NCI-H82 treated with DMSO at 0.1 percent for 48 hours (cell line): ENCODE measurements around the gene CCDC146.
"Not testable (repeated sequence)": the region's sequence is repeated elsewhere in the genome, so short reads cannot be mapped to it uniquely, and the experiment has no call there.

Source experiments
- DNase-seq: peaks from one replicate; lab custom pipeline; 2025; ENCODE audit not compliant: unreplicated experiment; lab: John Stamatoyannopoulos, UW

The CCDC146 gene, protein sequence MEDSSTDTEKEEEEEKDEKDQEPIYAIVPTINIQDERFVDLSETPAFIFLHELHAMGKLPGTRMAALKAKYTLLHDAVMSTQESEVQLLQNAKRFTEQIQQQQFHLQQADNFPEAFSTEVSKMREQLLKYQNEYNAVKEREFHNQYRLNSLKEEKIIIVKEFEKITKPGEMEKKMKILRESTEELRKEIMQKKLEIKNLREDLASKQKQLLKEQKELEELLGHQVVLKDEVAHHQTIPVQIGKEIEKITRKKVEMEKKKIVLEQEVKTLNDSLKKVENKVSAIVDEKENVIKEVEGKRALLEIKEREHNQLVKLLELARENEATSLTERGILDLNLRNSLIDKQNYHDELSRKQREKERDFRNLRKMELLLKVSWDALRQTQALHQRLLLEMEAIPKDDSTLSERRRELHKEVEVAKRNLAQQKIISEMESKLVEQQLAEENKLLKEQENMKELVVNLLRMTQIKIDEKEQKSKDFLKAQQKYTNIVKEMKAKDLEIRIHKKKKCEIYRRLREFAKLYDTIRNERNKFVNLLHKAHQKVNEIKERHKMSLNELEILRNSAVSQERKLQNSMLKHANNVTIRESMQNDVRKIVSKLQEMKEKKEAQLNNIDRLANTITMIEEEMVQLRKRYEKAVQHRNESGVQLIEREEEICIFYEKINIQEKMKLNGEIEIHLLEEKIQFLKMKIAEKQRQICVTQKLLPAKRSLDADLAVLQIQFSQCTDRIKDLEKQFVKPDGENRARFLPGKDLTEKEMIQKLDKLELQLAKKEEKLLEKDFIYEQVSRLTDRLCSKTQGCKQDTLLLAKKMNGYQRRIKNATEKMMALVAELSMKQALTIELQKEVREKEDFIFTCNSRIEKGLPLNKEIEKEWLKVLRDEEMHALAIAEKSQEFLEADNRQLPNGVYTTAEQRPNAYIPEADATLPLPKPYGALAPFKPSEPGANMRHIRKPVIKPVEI

DNA sequence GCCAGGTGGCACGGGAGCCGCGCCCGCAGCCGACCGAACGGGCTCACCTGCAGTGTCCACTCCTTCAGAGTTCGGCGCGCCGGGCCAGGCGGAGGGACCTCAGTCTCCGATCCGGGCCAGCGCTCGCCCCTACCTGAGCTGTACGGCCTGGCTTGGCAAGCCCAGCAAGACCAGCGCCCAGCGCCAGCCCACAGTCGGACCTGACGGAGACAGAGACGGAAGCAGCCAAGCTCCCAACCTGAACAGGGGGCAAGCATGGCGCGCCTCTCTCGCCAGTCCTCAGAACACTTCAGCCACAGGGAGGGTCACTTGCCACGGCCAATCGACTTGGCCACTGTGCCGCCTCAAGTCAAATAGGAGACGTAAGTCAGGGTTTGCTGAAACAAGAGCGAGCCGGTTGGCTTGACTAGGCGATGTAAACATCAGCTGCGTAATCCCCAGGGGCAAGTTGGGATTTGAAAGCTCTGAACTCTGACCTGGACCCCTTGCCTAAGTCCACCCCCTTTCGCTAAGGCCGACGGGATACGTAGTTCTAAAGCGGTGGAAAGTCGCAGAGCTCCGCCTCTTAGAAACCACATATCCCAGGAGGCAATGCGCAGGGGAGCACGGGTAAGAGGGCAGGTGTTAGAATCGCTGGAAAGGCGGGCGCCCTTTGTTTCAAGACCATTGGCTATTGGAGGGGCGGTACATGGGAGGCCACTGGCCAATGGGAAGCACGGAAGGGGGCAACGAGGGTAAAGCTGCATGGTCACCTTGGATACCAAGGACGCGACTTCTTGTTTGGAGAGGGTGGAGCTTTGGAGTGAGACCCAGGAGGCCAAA lies at the start of gene CCDC146:
CCDC146 (plus strand) TSS at position 756 of the 822 bp plus-strand sequence. CDS start 45,054 bp downstream, outside the sequence.
- peak; percentile 99 for DNase-seq

DNA sequence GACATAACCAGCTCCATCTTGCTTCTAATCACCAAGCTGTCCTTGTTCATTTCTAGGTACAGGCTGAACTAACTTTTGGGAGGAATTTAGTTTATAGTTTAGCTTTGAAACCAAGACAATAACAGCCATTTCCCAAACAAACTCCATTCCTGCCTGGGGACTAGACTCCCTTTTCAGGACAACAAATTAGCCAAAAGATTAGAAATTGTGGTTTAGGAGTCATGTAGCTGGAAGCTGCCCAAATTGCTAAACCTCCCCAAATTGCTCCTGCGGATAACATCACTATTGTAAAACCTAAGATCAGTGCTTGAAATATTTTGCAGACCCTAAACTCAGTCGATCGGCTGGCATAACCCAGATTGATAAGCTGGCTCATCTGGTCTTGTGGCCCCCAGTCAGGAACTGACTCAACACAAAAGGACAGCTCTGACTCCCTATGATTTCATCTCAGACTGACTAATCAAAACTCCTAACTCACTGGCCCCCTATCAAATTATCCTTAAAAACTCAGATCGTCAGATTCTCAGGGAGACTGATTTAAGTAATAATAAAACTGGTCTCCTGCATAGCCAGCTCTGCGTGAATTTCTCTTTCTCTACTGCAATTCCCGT lies 47.5 kb upstream of the CCDC146 start:
- DNase-seq: not testable (repeated sequence)

DNA sequence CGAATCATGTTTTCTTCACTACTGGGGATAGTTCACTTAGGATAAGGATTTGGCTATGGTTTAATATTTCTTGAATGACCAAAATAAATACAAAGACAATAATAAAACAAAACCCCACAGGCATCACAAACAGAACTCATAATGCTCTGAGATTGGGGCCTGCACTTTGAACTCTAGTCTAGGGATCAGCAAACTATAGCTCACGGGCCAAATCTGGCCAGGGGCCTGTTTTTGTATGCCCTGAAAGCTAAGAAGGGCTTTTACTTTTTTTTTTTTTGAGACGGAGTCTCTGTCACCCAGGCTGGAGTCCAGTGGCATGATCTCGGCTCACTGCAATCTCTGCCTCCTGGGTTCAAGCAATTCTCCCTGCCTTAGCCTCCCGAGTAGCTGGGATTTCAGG lies 45.4 kb upstream of the CCDC146 start:
- not testable (repeated sequence) for DNase-seq

DNA sequence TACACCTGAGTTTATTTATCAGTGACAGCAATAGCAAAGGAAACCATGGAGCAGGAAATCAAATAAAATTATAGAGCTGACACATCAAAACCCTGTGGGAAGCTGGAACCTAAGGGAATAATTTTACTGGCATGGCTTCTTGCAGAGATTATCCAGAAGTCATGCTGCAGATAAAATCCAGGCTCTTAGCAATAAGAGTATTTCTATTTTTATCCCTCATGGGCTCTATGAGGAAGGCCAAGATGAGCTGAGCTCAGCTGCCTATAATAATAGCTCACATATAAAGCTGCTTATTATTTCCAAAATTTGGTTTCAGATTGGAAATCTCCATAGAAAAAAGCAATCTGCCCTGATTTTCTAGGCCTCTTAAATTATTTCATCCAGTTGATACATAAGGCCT lies 43.3 kb upstream of the CCDC146 start:
- DNase-seq: not testable (repeated sequence)

DNA sequence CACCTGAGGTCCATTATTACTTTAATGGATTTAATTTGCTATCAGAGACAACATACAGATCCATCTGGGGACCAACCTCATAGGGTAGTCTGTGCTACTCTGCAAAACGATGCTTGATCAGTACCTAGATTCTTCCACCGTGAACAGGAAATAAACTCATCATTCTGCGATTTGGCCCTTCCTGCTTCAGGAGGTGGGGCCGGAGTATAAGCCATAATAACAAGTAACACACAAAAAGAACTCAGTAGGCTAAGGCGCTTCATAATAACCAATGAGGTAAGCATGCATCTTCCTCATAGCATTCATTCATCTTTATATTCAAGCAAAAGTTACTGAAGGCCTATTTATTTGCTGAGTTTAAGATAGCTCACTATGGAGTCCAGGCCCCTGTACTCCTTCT lies 42.8 kb upstream of the CCDC146 start:
- DNase-seq: not testable (repeated sequence)

DNA sequence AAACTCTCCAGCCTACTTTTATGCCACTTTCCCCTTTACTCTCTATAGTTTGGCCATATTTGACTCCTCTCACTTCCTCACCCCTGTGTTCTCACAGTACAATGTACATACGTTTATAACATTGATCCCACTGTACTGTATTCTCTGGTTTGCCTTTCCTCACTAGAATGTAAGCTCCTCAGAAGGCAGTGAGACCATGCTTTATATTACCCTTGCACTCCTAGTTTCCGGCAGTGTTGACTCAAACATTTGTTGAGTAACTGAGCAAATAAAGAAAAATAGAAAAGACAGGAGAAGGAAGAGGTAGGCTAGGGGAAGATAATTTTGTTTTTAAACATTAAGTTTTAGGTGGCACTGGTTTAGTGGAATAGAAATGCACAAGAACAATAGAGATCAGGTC lies 42.2 kb upstream of the CCDC146 start:
- DNase-seq: not testable (repeated sequence)

DNA sequence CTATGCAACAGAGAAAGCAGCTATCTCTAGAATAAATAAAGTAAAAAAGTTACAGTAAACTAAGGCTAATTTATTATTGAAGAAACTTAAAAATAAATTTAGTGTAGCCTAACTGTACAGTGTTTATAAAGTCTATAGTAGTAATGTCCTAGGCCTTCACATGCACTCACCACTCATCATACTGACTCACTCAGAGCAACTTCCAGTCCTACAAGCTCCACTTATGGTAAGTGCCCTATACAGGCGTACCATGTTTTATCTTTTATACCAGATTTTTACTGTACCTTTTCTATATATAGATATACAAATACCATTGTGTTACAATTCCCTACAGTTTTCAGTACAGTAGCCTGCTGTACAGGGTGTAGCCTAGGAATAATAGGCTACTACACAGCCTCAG lies 40.2 kb upstream of the CCDC146 start:
- DNase-seq: not testable (repeated sequence)

DNA sequence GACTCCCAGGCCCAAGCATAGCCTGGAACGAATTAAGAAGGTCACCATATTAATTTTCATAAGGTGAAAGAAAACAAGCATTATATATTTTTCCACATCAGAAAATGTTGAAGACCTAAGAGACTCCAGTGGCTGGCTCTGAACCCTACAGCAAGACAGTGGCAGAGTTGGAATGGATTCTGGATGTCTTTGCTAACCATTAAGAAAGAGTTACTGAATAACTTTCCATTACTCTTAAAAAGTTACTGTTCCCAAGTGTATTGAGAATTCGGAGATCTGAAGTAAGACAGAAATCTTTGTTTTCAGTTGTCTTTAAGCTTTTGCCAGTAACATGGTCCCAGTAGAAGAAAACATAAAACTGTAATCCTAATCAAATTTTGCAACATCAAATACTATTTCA lies 30.1 kb upstream of the CCDC146 start:
- DNase-seq: not testable (repeated sequence)

DNA sequence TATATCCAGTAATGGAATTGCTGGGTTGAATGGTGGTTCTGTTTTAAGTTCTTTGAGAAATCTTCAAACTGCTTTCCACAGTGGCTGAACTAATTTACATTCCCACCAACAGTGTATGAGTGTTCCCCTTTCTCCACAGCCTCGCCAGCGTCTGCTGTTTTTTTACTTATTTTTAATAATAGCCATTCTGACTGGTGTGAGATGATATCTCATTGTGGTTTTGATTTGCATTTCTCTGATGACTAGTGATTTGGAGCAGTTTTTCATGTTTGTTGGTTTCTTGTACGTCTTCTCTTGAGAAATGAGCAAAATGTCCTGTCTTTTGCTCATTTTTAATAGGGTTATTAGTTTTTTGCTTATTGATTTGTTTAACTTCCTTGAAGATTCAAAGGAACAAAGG lies 21.9 kb upstream of the CCDC146 start:
- not testable (repeated sequence) for DNase-seq

DNA sequence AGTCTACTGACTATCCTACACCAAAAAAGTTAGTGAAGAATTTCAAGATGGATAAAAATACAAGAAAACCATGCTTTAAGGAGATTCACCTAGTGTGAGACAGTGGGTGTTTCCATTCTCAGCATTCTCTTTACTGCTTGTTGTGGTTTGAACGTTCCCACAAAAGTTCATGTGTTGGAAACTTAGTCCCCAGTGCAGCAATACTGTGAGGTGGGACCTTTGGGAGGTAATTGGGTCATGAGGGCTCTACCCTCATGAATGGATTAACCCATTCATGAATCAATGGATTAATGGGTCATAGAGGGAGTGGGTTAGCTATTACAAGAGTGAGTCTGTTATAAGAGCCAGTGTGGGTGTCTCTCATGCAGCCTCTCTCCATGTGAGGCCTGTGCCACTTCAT lies 21.2 kb upstream of the CCDC146 start:
- DNase-seq: not testable (repeated sequence)

DNA sequence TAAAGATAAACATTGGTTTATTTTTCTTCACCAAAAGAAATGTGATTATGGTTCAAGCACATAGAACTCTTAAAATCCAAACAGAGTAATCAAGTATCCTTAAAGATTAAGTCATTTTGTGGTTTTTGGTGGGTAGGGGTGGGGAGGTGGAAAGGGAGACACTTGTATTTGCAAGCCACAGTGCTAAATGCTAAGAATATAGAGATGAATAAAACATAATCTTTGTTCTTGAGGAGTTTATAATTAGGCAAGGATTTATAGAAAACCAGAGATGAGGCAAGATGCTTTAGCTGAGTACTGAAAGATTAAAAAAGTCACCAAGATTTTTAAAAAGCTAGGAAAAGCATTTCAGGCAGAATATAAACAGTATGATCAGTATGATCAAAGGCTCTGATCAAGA lies 19.7 kb upstream of the CCDC146 start:
- not testable (repeated sequence) for DNase-seq

DNA sequence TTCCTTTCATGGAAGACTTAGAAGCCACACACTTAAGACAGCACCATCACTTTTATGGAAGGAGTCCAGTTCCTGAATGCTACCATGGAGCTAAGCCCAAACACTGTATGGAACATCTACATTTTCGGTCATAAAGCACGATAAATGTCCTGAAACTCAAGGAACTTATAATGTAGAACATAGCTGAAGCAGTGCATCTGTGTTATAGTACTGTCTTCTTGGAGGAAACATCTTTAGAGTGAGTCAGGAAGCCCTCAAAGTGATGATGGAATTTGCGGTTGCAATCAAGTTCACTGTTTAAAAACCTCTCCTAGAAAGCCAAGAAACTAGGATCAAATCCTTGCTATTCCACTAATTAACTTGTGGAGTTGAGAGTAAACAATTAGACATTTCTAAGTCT lies 16.5 kb upstream of the CCDC146 start:
- not testable (repeated sequence) for DNase-seq

DNA sequence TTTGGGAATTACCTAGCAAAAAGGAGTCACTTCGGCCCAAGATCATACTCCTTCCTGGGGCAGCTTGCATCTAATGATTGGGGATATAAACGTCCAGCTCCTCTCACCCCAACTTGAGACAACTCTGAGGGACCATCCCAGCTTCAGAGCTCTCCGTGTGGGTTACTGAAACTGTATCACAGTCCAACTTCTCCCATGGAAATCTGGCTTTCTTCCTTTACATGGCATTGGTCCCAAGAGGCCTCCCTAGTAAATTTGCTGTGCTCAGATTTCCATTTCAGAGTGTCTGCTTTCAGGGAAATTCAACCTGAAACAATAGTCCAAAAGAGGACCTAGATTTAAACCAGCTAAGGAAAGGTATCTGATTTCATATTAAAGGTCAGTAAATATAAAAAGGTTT lies 14.8 kb upstream of the CCDC146 start:
- DNase-seq: not testable (repeated sequence)

DNA sequence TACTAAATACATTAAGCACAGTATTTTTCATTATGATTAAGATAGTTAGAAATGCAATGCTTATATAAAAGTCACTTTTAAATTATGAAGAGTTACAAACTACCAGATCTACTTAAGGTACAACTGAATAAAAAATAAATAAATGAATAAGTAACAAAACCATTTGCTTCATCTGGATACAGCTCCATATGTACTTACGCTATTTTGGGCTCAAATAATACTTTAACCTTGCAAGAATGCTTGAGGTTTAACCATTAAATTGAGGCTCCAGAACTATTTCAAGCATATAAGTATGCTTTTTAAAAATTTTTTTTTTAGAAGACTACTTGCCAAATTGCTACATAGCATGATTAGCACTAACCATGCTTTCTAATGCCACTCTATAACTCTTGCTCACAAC lies 14.1 kb upstream of the CCDC146 start:
- DNase-seq: not testable (repeated sequence)

DNA sequence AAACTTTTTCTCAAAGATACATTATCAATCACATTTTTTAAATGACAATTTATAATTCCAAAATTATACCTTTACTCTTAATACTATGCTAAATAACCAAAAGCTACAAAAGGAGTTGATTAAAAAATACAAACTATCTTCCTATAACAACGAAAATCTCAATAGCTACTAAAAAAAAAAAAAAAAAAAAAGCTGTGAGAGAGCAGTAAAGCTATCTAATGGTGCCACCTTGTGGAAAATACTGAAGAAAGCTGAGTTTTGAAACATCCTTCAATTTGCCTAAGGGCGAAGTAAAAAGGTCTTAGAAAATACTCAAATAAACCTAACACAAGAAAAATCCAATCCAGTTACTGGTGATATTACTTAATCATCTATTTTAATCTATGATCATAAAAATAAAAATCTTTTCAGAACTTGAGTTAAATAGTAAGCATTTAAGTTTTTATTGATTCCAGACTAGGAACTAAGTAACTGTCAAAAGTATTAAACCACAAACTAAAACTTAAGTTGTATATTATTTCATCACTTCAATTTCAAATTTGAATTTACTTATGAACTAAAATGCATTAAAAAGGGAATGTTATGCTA lies 9.6 kb upstream of the CCDC146 start:
- not testable (repeated sequence) for DNase-seq

DNA sequence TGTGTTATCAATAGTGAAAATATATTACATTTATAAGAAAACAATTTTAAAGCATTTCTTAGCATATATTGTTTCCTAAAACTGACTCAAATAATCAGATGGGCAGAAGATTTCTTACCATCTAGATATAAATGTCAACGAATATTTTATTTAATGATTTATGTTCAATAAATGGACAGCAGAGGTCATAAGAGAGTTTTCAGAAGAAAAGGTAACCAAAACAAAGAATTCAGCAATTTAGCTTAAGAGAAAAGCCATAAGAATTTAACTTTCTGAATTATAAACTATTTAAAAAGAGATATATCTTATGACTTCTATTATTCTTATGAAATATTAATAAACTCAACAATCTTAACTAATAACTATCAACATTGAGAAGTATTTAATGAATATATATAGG lies 3.1 kb downstream of the CCDC146 start:
- not testable (repeated sequence) for DNase-seq

DNA sequence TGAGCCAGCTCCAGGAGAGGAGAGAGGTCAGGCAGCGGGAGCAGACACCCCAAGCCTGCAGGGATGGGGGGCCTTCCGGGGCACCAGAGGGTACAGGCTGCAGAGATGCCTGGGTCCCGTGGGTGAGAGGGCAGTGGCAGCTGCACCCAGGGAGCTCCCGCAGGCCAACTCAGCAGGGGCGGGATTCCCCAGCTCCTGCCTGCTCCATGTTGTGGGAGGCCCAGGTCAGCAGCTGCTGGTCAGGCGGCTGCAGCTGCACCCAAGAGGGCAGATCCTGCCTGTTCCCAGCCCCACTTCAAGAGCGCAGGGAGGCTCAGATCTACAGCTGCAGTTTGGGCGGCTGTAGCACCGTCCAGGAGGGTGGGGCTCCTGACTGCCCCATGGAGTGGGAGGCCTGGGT lies 4.6 kb downstream of the CCDC146 start:
- not testable (repeated sequence) for DNase-seq

DNA sequence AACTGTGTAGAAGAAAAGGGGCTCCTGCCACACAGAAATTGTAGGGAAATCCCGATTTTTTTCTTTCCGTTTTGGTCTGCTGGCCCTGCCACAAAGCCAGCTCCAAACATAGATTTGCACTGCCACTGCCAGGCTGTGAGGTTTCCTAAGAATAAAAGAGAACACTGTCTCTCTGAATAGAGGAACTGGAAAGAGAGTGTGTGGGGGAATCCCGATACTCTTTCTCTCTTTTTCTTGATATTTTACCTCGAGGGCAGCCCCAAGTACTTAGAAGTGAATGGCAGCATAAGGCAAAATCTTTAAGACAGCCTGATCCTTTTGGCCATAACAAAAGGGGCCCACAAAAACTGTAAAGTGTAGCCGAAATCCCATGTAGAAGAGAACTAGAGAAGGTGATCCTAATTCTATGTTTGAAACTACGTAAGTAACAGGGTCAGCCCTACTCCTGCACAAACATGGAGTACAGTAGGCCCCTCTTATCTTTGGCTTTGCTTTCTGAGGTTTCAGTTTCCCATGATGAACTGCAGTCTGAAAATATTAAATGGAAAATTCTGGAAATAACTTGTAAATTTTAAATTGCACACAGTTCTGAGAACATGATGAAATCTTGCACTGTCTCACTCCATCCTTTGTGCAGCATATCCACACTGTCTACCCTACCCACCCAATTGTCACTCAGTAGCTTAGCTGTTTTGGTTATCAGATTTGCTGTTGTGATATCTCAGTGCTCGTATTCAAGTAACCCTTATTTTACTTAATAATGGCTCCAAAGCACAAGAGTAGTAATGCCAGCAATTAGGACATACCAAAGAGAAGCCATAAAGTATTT lies 6.4 kb downstream of the CCDC146 start:
- not testable (repeated sequence) for DNase-seq

DNA sequence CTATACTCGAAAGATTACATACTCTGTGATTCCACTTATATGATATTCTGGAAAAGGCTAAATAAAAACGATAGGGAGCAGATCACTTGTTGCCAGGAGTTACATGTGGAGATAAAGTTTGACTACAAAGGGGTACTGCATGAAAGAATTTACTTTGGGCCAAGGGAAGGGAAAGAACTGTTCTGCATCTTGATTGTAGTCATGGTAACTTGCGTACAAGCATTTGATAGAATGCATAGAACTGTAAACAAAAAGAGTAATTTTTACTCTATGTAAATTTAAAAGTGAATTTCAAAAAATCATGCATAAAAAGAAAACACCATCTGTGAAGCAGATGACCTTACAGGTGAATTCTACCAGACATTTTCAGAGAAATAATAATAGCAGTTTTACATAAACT lies 9.4 kb downstream of the CCDC146 start:
- DNase-seq: not testable (repeated sequence)
